Loucy (cell line): ENCODE data around the gene CEP295NL.

Source experiments
- CTCF ChIP-seq: fragments of 200-600 bp; sonication (generic); conservative IDR thresholded peaks from 2 replicates; pipeline ENCODE4 v1.5.1; 2014; ENCODE audit warnings: mild to moderate bottlenecking, antibody characterized with exemption, low read length
- EZH2phosphoT487 ChIP-seq: fragments of 200-600 bp; IDR thresholded peaks from 2 replicates; pipeline ENCODE4 v1.6.1; 2018; ENCODE audit warnings: antibody characterized with exemption, mild to moderate bottlenecking, moderate library complexity, borderline replicate concordance

DNA sequence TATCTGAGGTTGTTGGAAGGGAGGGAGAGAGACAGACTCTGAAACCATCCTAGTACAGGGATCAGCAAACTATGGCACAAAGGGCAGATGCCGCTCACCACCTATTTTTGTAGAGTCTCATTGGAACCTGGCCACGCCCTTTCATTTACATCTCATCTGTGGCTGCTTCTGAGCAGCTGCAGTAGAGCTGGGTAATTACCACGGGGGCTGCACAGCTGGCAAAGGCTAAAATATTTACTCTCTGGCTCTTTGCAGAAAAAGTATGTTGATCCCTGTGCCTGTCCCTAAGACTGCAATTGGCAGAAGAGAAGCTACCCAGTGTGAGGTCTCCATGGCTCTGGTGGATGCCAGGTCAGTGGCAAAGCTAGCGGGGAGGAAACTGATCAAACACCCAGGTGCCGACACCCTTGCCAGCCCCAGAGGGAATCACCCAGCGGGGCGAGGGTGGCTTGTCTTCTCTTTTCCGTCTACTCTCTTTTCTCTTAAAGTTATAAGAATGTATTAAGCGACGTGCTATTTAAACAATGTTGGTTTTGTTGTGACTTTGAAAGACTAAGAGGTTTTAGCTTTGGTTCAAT lies 14.0 kb downstream of the CEP295NL start:
- TF ChIP-seq CTCF (no peak), EZH2phosphoT487 (no peak)
